Activated T-helper 9 cell treated with anti-CD3 and anti-CD28 coated beads, Interleukin-2, amount 50 U/mL, for 16 hours (primary cell): ENCODE measurements around the gene TUBGCP2.
"Not testable (repeated sequence)": the region's sequence is repeated elsewhere in the genome, so short reads cannot be mapped to it uniquely, and the experiment has no call there.

Experiments
- DNase-seq: peaks from one replicate; pipeline ENCODE4 v3.0.0-alpha.2; 2020; ENCODE audit warnings: low read depth

The TUBGCP2 gene

GRCh38 chr10:133247681-133248333 lies 60.9 kb downstream of the TUBGCP2 start:
- no peak for DNase-seq

- no peak for DNase-seq
Measured at GRCh38 chr10:133246236-133246626, 62.4 kb downstream of the TUBGCP2 start.

GRCh38 chr10:133245439-133246235 lies 63.0 kb downstream of the TUBGCP2 start:
- no peak for DNase-seq

GRCh38 chr10:133243593-133243992 lies 65.1 kb downstream of the TUBGCP2 start:
- no peak for DNase-seq

- DNase-seq, result no peak
Measured at GRCh38 chr10:133242611-133243356, 65.9 kb downstream of the TUBGCP2 start.

- no peak for DNase-seq
Measured at GRCh38 chr10:133241501-133242205, 67.0 kb downstream of the TUBGCP2 start.

GRCh38 chr10:133239990-133240389 lies 68.7 kb downstream of the TUBGCP2 start:
- DNase-seq, result no peak

- no peak for DNase-seq
Measured at GRCh38 chr10:133238466-133238804, 70.2 kb downstream of the TUBGCP2 start.

- no peak for DNase-seq
Measured at GRCh38 chr10:133237588-133238465, 70.8 kb downstream of the TUBGCP2 start, which contains the start of gene VENTX. VENTX (plus strand) TSS chr10:133237855; CDS start chr10:133237915, 60 bp downstream.

GRCh38 chr10:133237241-133237587 lies 71.5 kb downstream of the TUBGCP2 start:
- no peak for DNase-seq

- no peak for DNase-seq
Measured at GRCh38 chr10:133236401-133237240, 72.1 kb downstream of the TUBGCP2 start.

GRCh38 chr10:133235932-133236331 lies 72.7 kb downstream of the TUBGCP2 start:
- no peak for DNase-seq

GRCh38 chr10:133235265-133235855 lies 73.3 kb downstream of the TUBGCP2 start:
- DNase-seq, result no peak

GRCh38 chr10:133234796-133235195 lies 73.9 kb downstream of the TUBGCP2 start:
- not testable (repeated sequence) for DNase-seq

GRCh38 chr10:133231946-133232574 lies 76.6 kb downstream of the TUBGCP2 start:
- DNase-seq, result no peak

- DNase-seq, result no peak
Measured at GRCh38 chr10:133231244-133231945, 77.3 kb downstream of the TUBGCP2 start.

- no peak for DNase-seq
Measured at GRCh38 chr10:133230387-133231195, 78.1 kb downstream of the TUBGCP2 start.

GRCh38 chr10:133230044-133230361 lies 78.7 kb downstream of the TUBGCP2 start, which contains the start of gene UTF1:
UTF1 (plus strand) TSS chr10:133230217; CDS start chr10:133230289, 72 bp downstream.
- no peak for DNase-seq
